NCI-H748 (cell line): ENCODE data around the gene MEF2D.
A peak's percentile ranks its signal among the peaks of the same experiment; 100 is the strongest.

Experiments used
- DNase-seq: peaks from one replicate; lab custom pipeline; 2025; ENCODE audit not compliant: unreplicated experiment; lab: John Stamatoyannopoulos, UW

MEF2D gene

GRCh38 chr1:156502391-156502893, 1.9 kb upstream of the MEF2D start:
- no peak for DNase-seq

- peak; percentile 96 for DNase-seq
Observed at GRCh38 chr1:156500793-156501506, 375 bp upstream of the MEF2D start.

- DNase-seq = peak; percentile 69
Observed at GRCh38 chr1:156499842-156500542, 583 bp downstream of the MEF2D start.

GRCh38 chr1:156499194-156499841, 1.3 kb downstream of the MEF2D start:
- DNase-seq = peak; percentile 16

- DNase-seq = no peak
Observed at GRCh38 chr1:156498432-156499193, 2.0 kb downstream of the MEF2D start.

GRCh38 chr1:156497743-156498431, 2.7 kb downstream of the MEF2D start:
- no peak for DNase-seq

GRCh38 chr1:156497078-156497742, 3.4 kb downstream of the MEF2D start:
- no peak for DNase-seq

- no peak for DNase-seq
Observed at GRCh38 chr1:156496211-156496761, 4.3 kb downstream of the MEF2D start.

GRCh38 chr1:156495401-156496140, 5.0 kb downstream of the MEF2D start:
- DNase-seq = no peak

GRCh38 chr1:156494309-156494895, 6.2 kb downstream of the MEF2D start:
- DNase-seq = no peak

- DNase-seq = no peak
Observed at GRCh38 chr1:156493742-156494141, 6.8 kb downstream of the MEF2D start.

- no peak for DNase-seq
Observed at GRCh38 chr1:156493154-156493631, 7.4 kb downstream of the MEF2D start.

- DNase-seq = no peak
Observed at GRCh38 chr1:156492591-156493080, 7.9 kb downstream of the MEF2D start.

GRCh38 chr1:156492013-156492590, 8.5 kb downstream of the MEF2D start:
- DNase-seq = no peak

- no peak for DNase-seq
Observed at GRCh38 chr1:156491151-156491949, 9.2 kb downstream of the MEF2D start.

GRCh38 chr1:156490401-156491032, 10.1 kb downstream of the MEF2D start:
- no peak for DNase-seq

- no peak for DNase-seq
Observed at GRCh38 chr1:156489935-156490293, 10.7 kb downstream of the MEF2D start.
